BJ (cell line): Measurements from ENCODE around the gene NGF. TPM values are rescaled to one million over a fixed set of nuclear protein-coding genes. Genes with fewer than 3 reads are reported as not detected.

Experiments
- CTCF ChIA-PET: fragments of 350-600 bp; formaldehyde crosslinking; extraction: SDS; loops from one replicate; lab custom pipeline; 2021; ENCODE audit warnings: antibody characterized with exemption, inconsistent platforms; lab: Yijun Ruan, JAX
- POLR2A ChIA-PET: fragments of 300-600 bp; sonication (Branson Sonifier 250); formaldehyde crosslinking; extraction: SDS; loops from one replicate; lab custom pipeline; 2021; ENCODE audit warnings: antibody characterized with exemption; lab: Charles Lee
- DNase-seq: peaks from one replicate; pipeline ENCODE4 v3.0.0-alpha.2; 2011; ENCODE audit warnings: low read depth
- H3K27me3 ChIP-seq: 2 replicates; pipeline ENCODE4 v1.6.0; 2011; ENCODE audit warnings: low read length; ENCODE audit not compliant: control insufficient read depth, insufficient read depth
- H3K36me3 ChIP-seq: 2 replicates; pipeline ENCODE4 v1.5.1; 2011; ENCODE audit warnings: low read length; ENCODE audit not compliant: control insufficient read depth, insufficient read depth
- H3K4me3 ChIP-seq: 2 replicates; pipeline ENCODE4 v1.5.1; 2011; ENCODE audit warnings: low read depth, mild to moderate bottlenecking, control low read depth, low read length
- CTCF ChIP-seq: IDR thresholded peaks from 2 replicates; pipeline ENCODE4 v1.5.1; 2011; ENCODE audit warnings: low read depth, mild to moderate bottlenecking, control low read depth, inconsistent platforms, low read length, moderate library complexity; ENCODE audit not compliant: insufficient read depth
- polyA plus RNA-seq: library from polyadenylated mRNA; depleted of rRNA; stranded (reverse); fragments of >200 nt; gene quantifications from 2 replicates; pipeline ENCODE4 v1.2.3, GENCODE V29; 2011

NGF gene
- polyA plus RNA-seq, 1 experiment: 49.6 TPM

GRCh38 chr1:115277276-115277675 is 60.8 kb downstream of the NGF start:
- Histone ChIP-seq H3K4me3 (no peak overlapping the region), H3K36me3 (no peaks in the 10 kb centered on the region), H3K27me3 (no peaks in the 10 kb centered on the region)
- no peak for DNase-seq
- POLR2A ChIA-PET: no interaction called here
- no peak for TF ChIP-seq CTCF
- CTCF ChIA-PET: interaction anchor here (0.7 to 1.1 kb wide), 2 partner anchors 137 to 192 kb away, joined by 3 read pairs; no protein-coding TSS in a partner anchor

GRCh38 chr1:115275216-115275615 is 62.8 kb downstream of the NGF start:
- H3K27me3 ChIP-seq: no peaks in the 10 kb centered on the region
- DNase-seq: no peak
- CTCF ChIA-PET: interaction anchor here (0.6 to 2.4 kb wide), 6 partner anchors 11 to 198 kb away, joined by 3 to 8 read pairs (median 4); no protein-coding TSS in a partner anchor
- H3K36me3 ChIP-seq: no peaks in the 10 kb centered on the region
- POLR2A ChIA-PET: no interaction called here
- no peak overlapping the region for H3K4me3 ChIP-seq
- peak; percentile 39 for TF ChIP-seq CTCF

- Histone ChIP-seq H3K27me3 (no peaks in the 10 kb centered on the region), H3K4me3 (no peak overlapping the region), H3K36me3 (no peaks in the 10 kb centered on the region)
- CTCF ChIA-PET: interaction anchor here (0.5 to 2.4 kb wide), 3 partner anchors 22 to 321 kb away, joined by 3 to 8 read pairs (median 4); no protein-coding TSS in a partner anchor
- POLR2A ChIA-PET: no interaction called here
- no peak for TF ChIP-seq CTCF
- DNase-seq: no peak
Measured at GRCh38 chr1:115274467-115274866, 63.6 kb downstream of the NGF start.

- TF ChIP-seq CTCF: no peak
- ChIA-PET CTCF (no interaction called here), POLR2A (no interaction called here)
- no peaks in the 10 kb centered on the region for H3K36me3 ChIP-seq
- no peaks in the 10 kb centered on the region for H3K27me3 ChIP-seq
- no peak overlapping the region for H3K4me3 ChIP-seq
- no peak for DNase-seq
Measured at GRCh38 chr1:115266729-115267421, 71.2 kb downstream of the NGF start.

GRCh38 chr1:115265099-115265498 is 73.0 kb downstream of the NGF start:
- no peak for TF ChIP-seq CTCF
- ChIA-PET POLR2A (no interaction called here), CTCF (interaction anchor here (2.4 kb wide), 1 partner anchor 10 kb away, joined by 5 read pairs; no protein-coding TSS in a partner anchor)
- no peak for DNase-seq
- H3K27me3 ChIP-seq: no peaks in the 10 kb centered on the region
- no peak overlapping the region for H3K4me3 ChIP-seq
- H3K36me3 ChIP-seq: no peaks in the 10 kb centered on the region
